Endothelial cell (in vitro differentiated cells): ENCODE results near the gene CA12. TPM values are rescaled to one million over a fixed set of nuclear protein-coding genes. Genes with fewer than 3 reads are reported as not detected.

Source experiments
- DNase-seq: peaks from one replicate; pipeline ENCODE4 v3.0.0; 2021; ENCODE audit warnings: low spot score
- H3K27ac Mint-ChIP-seq: one replicate; pipeline ENCODE4 v1.8.0; 2021; ENCODE audit warnings: mixed read lengths, inconsistent platforms; ENCODE audit not compliant: unreplicated experiment
- H3K27me3 Mint-ChIP-seq: one replicate; pipeline ENCODE4 v1.8.0; 2021; ENCODE audit warnings: mild to moderate bottlenecking, moderate library complexity, mixed read lengths, inconsistent platforms; ENCODE audit not compliant: unreplicated experiment
- H3K36me3 Mint-ChIP-seq: one replicate; pipeline ENCODE4 v1.8.0; 2021; ENCODE audit warnings: mild to moderate bottlenecking, low read depth, mixed read lengths, inconsistent platforms; ENCODE audit not compliant: unreplicated experiment
- H3K4me1 Mint-ChIP-seq: one replicate; pipeline ENCODE4 v1.8.0; 2021; ENCODE audit warnings: mild to moderate bottlenecking, mixed read lengths, inconsistent platforms; ENCODE audit not compliant: unreplicated experiment
- H3K4me3 Mint-ChIP-seq: one replicate; pipeline ENCODE4 v1.8.0; 2021; ENCODE audit warnings: mild to moderate bottlenecking, mixed read lengths, inconsistent platforms; ENCODE audit not compliant: unreplicated experiment
- H3K9me3 Mint-ChIP-seq: one replicate; pipeline ENCODE4 v1.8.0; 2021; ENCODE audit warnings: mixed read lengths, inconsistent platforms; ENCODE audit not compliant: unreplicated experiment
- CTCF ChIP-seq: fragments of 200-600 bp; sonication (generic); IDR thresholded peaks from one replicate; pipeline ENCODE4 v1.5.0; 2021; ENCODE audit warnings: antibody characterized with exemption; ENCODE audit not compliant: unreplicated experiment
- total RNA-seq: library from RNA; stranded (reverse); fragmentation: NEBNext Ultra II Directional; extraction: Animal tissue kit (Norgen Biotek cat#: 25700); gene quantifications from one replicate; pipeline ENCODE4 v1.2.1, GENCODE V29; 2021; ENCODE audit not compliant: unreplicated experiment

Gene CA12
- total RNA-seq, 1 donor from 2014 or later, result 0.44 TPM

- Mint-ChIP-seq H3K9me3 (no peaks in the 10 kb centered on the region), H3K27ac (no peak overlapping the region), H3K4me3 (no peak overlapping the region), H3K4me1 (no peaks in the 10 kb centered on the region), H3K27me3 (peaks cover 2% of the 10 kb centered on the region), H3K36me3 (peaks cover 3% of the 10 kb centered on the region)
- TF ChIP-seq CTCF, result no peak
- DNase-seq, result no peak
Measured at GRCh38 chr15:63390689-63391088, 9.0 kb upstream of the CA12 start.

GRCh38 chr15:63389902-63390670 is 8.4 kb upstream of the CA12 start:
- Mint-ChIP-seq H3K36me3 (peaks cover 3% of the 10 kb centered on the region), H3K4me3 (no peak overlapping the region), H3K4me1 (no peaks in the 10 kb centered on the region), H3K27me3 (no peaks in the 10 kb centered on the region), H3K27ac (no peak overlapping the region), H3K9me3 (no peaks in the 10 kb centered on the region)
- TF ChIP-seq CTCF, result no peak
- DNase-seq, result no peak

GRCh38 chr15:63388511-63388910 is 6.9 kb upstream of the CA12 start:
- Mint-ChIP-seq H3K27me3 (no peaks in the 10 kb centered on the region), H3K4me3 (no peak overlapping the region), H3K9me3 (no peaks in the 10 kb centered on the region), H3K27ac (no peak overlapping the region), H3K4me1 (no peaks in the 10 kb centered on the region), H3K36me3 (peaks cover 3% of the 10 kb centered on the region)
- no peak for TF ChIP-seq CTCF
- no peak for DNase-seq

GRCh38 chr15:63387748-63388493 is 6.3 kb upstream of the CA12 start:
- Mint-ChIP-seq H3K9me3 (no peaks in the 10 kb centered on the region), H3K27me3 (no peaks in the 10 kb centered on the region), H3K36me3 (peaks cover 3% of the 10 kb centered on the region), H3K4me3 (no peak overlapping the region), H3K27ac (no peak overlapping the region), H3K4me1 (no peaks in the 10 kb centered on the region)
- DNase-seq, result no peak
- no peak for TF ChIP-seq CTCF
